OCI-LY7 (cell line): ENCODE data around the gene PCAT6. TPM values are rescaled to one million over a fixed set of nuclear protein-coding genes. Genes with fewer than 3 reads are reported as not detected.

Experiments
- BruUV-seq: library from RNA; stranded (reverse); fragments of 400-500 nt; replicated peaks from 2 replicates; lab custom pipeline; 2021; lab: Mats Ljungman, UMichigan
- CTCF ChIA-PET: fragments of 300-600 bp; sonication (Branson Sonifier 250); formaldehyde crosslinking; loops from one replicate; lab custom pipeline; 2022; ENCODE audit warnings: antibody characterized with exemption; ENCODE audit not compliant: unreplicated experiment; lab: Charles Lee
- POLR2A ChIA-PET: fragments of 300-600 bp; sonication (Branson Sonifier 250); formaldehyde crosslinking; loops from one replicate; lab custom pipeline; 2022; ENCODE audit warnings: antibody characterized with exemption; lab: Charles Lee
- DNase-seq: peaks from one replicate; pipeline ENCODE4 v3.0.0-alpha.2; 2015; ENCODE audit warnings: low spot score
- H2AFZ ChIP-seq: fragments of 200-600 bp; sonication (generic), shearing (Covaris generic); 2 replicates; pipeline ENCODE4 v1.6.1; 2014; ENCODE audit warnings: mild to moderate bottlenecking, antibody characterized with exemption, low read length, moderate library complexity
- H3K27ac ChIP-seq: fragments of 200-600 bp; sonication (generic); 2 replicates; pipeline ENCODE4 v1.5.1; 2014; ENCODE audit warnings: mixed run types, low read depth, mild to moderate bottlenecking, moderate library complexity, low read length, inconsistent platforms; ENCODE audit not compliant: poor library complexity, severe bottlenecking
- H3K36me3 ChIP-seq: fragments of 200-600 bp; sonication (generic); 2 replicates; pipeline ENCODE4 v1.6.1; 2014; ENCODE audit warnings: mild to moderate bottlenecking, antibody characterized with exemption, low read length, moderate library complexity, mixed read lengths; ENCODE audit not compliant: insufficient read depth
- H3K4me1 ChIP-seq: fragments of 200-600 bp; sonication (generic); 2 replicates; pipeline ENCODE4 v1.5.1; 2014; ENCODE audit warnings: mild to moderate bottlenecking, low read length; ENCODE audit not compliant: insufficient read depth, poor library complexity, severe bottlenecking
- H3K4me2 ChIP-seq: fragments of 200-600 bp; sonication (generic); 2 replicates; pipeline ENCODE4 v1.6.1; 2014; ENCODE audit warnings: mild to moderate bottlenecking, low read length
- H3K4me3 ChIP-seq: fragments of 200-600 bp; sonication (generic); 2 replicates; pipeline ENCODE4 v1.5.1; 2014; ENCODE audit warnings: mild to moderate bottlenecking, low read depth, low read length; ENCODE audit not compliant: poor library complexity, severe bottlenecking
- H3K79me2 ChIP-seq: fragments of 200-600 bp; sonication (generic); 2 replicates; pipeline ENCODE4 v1.6.1; 2016; ENCODE audit warnings: low read depth, mild to moderate bottlenecking, low read length, moderate library complexity, mixed read lengths; ENCODE audit not compliant: insufficient read depth
- H3K9me2 ChIP-seq: fragments of 200-600 bp; sonication (generic); 2 replicates; pipeline ENCODE4 v1.6.1; 2016; ENCODE audit warnings: mild to moderate bottlenecking, low read length, mixed read lengths; ENCODE audit not compliant: insufficient read depth
- H3K9me3 ChIP-seq: fragments of 200-600 bp; sonication (generic); 2 replicates; pipeline ENCODE4 v1.6.1; 2014; ENCODE audit warnings: mild to moderate bottlenecking, mixed run types, low read length, mixed read lengths
- H4K20me1 ChIP-seq: fragments of 200-600 bp; sonication (generic); 2 replicates; pipeline ENCODE4 v1.6.1; 2014; ENCODE audit warnings: mild to moderate bottlenecking, antibody characterized with exemption, low read length, moderate library complexity, mixed read lengths; ENCODE audit not compliant: insufficient read depth
- CTCF ChIP-seq: fragments of 200-600 bp; sonication (generic); conservative IDR thresholded peaks from 2 replicates; pipeline ENCODE4 v1.5.1; 2014; ENCODE audit warnings: mild to moderate bottlenecking, antibody characterized with exemption, low read length, moderate library complexity, mixed read lengths
- EZH2phosphoT487 ChIP-seq: fragments of 200-600 bp; sonication (generic); IDR thresholded peaks from 2 replicates; pipeline ENCODE4 v1.6.1; 2018; ENCODE audit warnings: low read depth, borderline replicate concordance, mild to moderate bottlenecking, mixed run types, antibody characterized with exemption, low read length, moderate library complexity, mixed read lengths
- intact Hi-C: fragments of 100-400 bp; cut with micrococcal nuclease; formaldehyde crosslinking; loops from one replicate; pipeline ENCODE4 v1.10.0; 2022; ENCODE audit not compliant: unreplicated experiment
- total RNA-seq, 2 experiments: library from RNA; depleted of rRNA in 1 of 2; stranded (reverse); fragments of >200 nt in 1 of 2; shearing (Covaris generic) in 1 of 2; gene quantifications; 2 replicates each; pipeline ENCODE4 v1.2.3, GENCODE V29; 2014 to 2022

PCAT6 gene
- total RNA-seq, 2 experiments from 2014 or later: not detected

GRCh38 chr1:202801175-202801574 is 9.6 kb upstream of the PCAT6 start:
- H3K4me1 ChIP-seq: no peaks in the 10 kb centered on the region
- intact Hi-C loops: no loop called here
- H3K79me2 ChIP-seq: no peaks in the 10 kb centered on the region
- POLR2A ChIA-PET: interaction anchor here (0.6 kb wide), 1 partner anchor 82 kb away, joined by 3 read pairs; no protein-coding TSS in a partner anchor
- no peaks in the 10 kb centered on the region for H3K36me3 ChIP-seq
- no peaks in the 10 kb centered on the region for H4K20me1 ChIP-seq
- H3K4me2 ChIP-seq: no peak overlapping the region
- CTCF ChIA-PET: interaction anchor here (1.0 kb wide), 1 partner anchor 126 kb away, joined by 5 read pairs; the partner anchor contains the start of gene KLHL12
- H3K4me3 ChIP-seq: no peak overlapping the region
- DNase-seq: no peak
- BruUV-seq: no TSS peak
- H3K9me3 ChIP-seq: no peaks in the 10 kb centered on the region
- TF ChIP-seq CTCF: no peak
- no peak for TF ChIP-seq EZH2phosphoT487
- no peak overlapping the region for H3K27ac ChIP-seq
- no peak overlapping the region for H2AFZ ChIP-seq
- H3K9me2 ChIP-seq: no peaks in the 10 kb centered on the region

- no peak overlapping the region for H2AFZ ChIP-seq
- H3K79me2 ChIP-seq: no peaks in the 10 kb centered on the region
- H3K27ac ChIP-seq: no peak overlapping the region
- ChIA-PET CTCF (no interaction called here), POLR2A (no interaction called here)
- no peaks in the 10 kb centered on the region for H3K4me1 ChIP-seq
- no TSS peak for BruUV-seq
- no peak for DNase-seq
- H3K4me3 ChIP-seq: no peak overlapping the region
- no peaks in the 10 kb centered on the region for H3K9me3 ChIP-seq
- no peaks in the 10 kb centered on the region for H4K20me1 ChIP-seq
- intact Hi-C loops: no loop called here
- no peak overlapping the region for H3K4me2 ChIP-seq
- no peaks in the 10 kb centered on the region for H3K36me3 ChIP-seq
- no peak for TF ChIP-seq EZH2phosphoT487
- no peak for TF ChIP-seq CTCF
- H3K9me2 ChIP-seq: no peaks in the 10 kb centered on the region
These were observed 8.7 kb upstream of the PCAT6 start for GRCh38 chr1:202802034-202802433.

- Histone ChIP-seq H3K9me2 (no peaks in the 10 kb centered on the region), H3K4me2 (no peak overlapping the region), H4K20me1 (no peaks in the 10 kb centered on the region), H3K27ac (no peak overlapping the region), H3K9me3 (no peaks in the 10 kb centered on the region), H2AFZ (no peak overlapping the region), H3K4me3 (no peak overlapping the region), H3K36me3 (no peaks in the 10 kb centered on the region), H3K4me1 (no peaks in the 10 kb centered on the region), H3K79me2 (no peaks in the 10 kb centered on the region)
- TF ChIP-seq CTCF: no peak
- TF ChIP-seq EZH2phosphoT487: no peak
- ChIA-PET POLR2A (interaction anchor here (0.6 kb wide), 1 partner anchor 710 kb away, joined by 3 read pairs; no protein-coding TSS in a partner anchor), CTCF (no interaction called here)
- DNase-seq: no peak
- BruUV-seq: no TSS peak
- intact Hi-C loops: no loop called here
These were observed 7.5 kb upstream of the PCAT6 start for GRCh38 chr1:202802998-202803932.
